GM23338 (cell line): Measurements from ENCODE around the gene PPM1E. TPM values are rescaled to one million over a fixed set of nuclear protein-coding genes. Genes with fewer than 3 reads are reported as not detected.
"Not testable (repeated sequence)": the region's sequence is repeated elsewhere in the genome, so short reads cannot be mapped to it uniquely, and the experiment has no call there.

Experiments used
- ATAC-seq: fragments of 200-7000 bp; cut with Tn5 transposase; 3 replicates; pipeline ENCODE4 v1.9.1; 2020
- DNase-seq: peaks from one replicate; pipeline ENCODE4 v3.0.0-alpha.2; 2015; ENCODE audit warnings: low spot score
- H2AFZ ChIP-seq: fragments of 200-600 bp; sonication (generic); 2 replicates; pipeline ENCODE4 v1.8.0; 2016; ENCODE audit warnings: antibody characterized with exemption, mild to moderate bottlenecking, moderate library complexity
- H3F3A ChIP-seq: fragments of 200-600 bp; sonication (generic); replicated peaks from 2 replicates; pipeline ENCODE4 v1.8.0; 2017; ENCODE audit warnings: antibody characterized with exemption, mixed run types, low read depth
- H3K27ac ChIP-seq: fragments of 200-600 bp; sonication (generic); 2 replicates; pipeline ENCODE4 v1.6.1; 2016; ENCODE audit warnings: low read depth
- H3K27me3 ChIP-seq: fragments of 200-600 bp; sonication (generic); 2 replicates; pipeline ENCODE4 v1.8.0; 2016; ENCODE audit warnings: mild to moderate bottlenecking, mixed run types, moderate library complexity; ENCODE audit not compliant: insufficient read depth
- H3K36me3 ChIP-seq: fragments of 200-600 bp; sonication (generic); 2 replicates; pipeline ENCODE4 v1.8.0; 2016; ENCODE audit warnings: mild to moderate bottlenecking; ENCODE audit not compliant: insufficient read depth
- H3K4me1 ChIP-seq: fragments of 200-600 bp; sonication (generic); 2 replicates; pipeline ENCODE4 v1.8.0; 2016; ENCODE audit warnings: mild to moderate bottlenecking, moderate library complexity; ENCODE audit not compliant: insufficient read depth
- H3K4me2 ChIP-seq: fragments of 200-600 bp; sonication (generic); 2 replicates; pipeline ENCODE4 v1.7.1; 2017; ENCODE audit warnings: mixed run types
- H3K4me3 ChIP-seq: fragments of 200-600 bp; sonication (generic); 2 replicates; pipeline ENCODE4 v1.6.1; 2016; ENCODE audit warnings: mixed run types
- H3K79me2 ChIP-seq: fragments of 200-600 bp; sonication (generic); replicated peaks from 2 replicates; pipeline ENCODE4 v1.8.0; 2017; ENCODE audit warnings: mild to moderate bottlenecking; ENCODE audit not compliant: insufficient read depth
- H3K9me2 ChIP-seq: fragments of 200-600 bp; sonication (generic); 2 replicates; pipeline ENCODE4 v1.8.0; 2017; ENCODE audit not compliant: insufficient read depth
- H4K20me1 ChIP-seq: fragments of 200-600 bp; sonication (generic); replicated peaks from 2 replicates; pipeline ENCODE4 v1.8.0; 2017; ENCODE audit warnings: mild to moderate bottlenecking; ENCODE audit not compliant: insufficient read depth
- H3K27ac Mint-ChIP-seq: 2 replicates; pipeline ENCODE4 v1.8.0; 2020; ENCODE audit warnings: inconsistent platforms, mild to moderate bottlenecking, moderate library complexity, mixed read lengths
- H3K27me3 Mint-ChIP-seq: 3 replicates; pipeline ENCODE4 v1.8.0; 2022; ENCODE audit warnings: low read depth, mild to moderate bottlenecking, moderate library complexity, mixed read lengths, inconsistent platforms; ENCODE audit not compliant: insufficient read depth, poor library complexity
- H3K36me3 Mint-ChIP-seq: 3 replicates; pipeline ENCODE4 v1.8.0; 2021; ENCODE audit warnings: low read depth, mild to moderate bottlenecking, inconsistent platforms, moderate library complexity, mixed read lengths
- H3K4me1 Mint-ChIP-seq: 3 replicates; pipeline ENCODE4 v1.8.0; 2020; ENCODE audit warnings: mild to moderate bottlenecking, inconsistent platforms, mixed read lengths
- H3K4me3 Mint-ChIP-seq: 3 replicates; pipeline ENCODE4 v1.8.0; 2021; ENCODE audit warnings: moderate library complexity, mild to moderate bottlenecking, inconsistent platforms, mixed read lengths
- H3K9me3 Mint-ChIP-seq: 3 replicates; pipeline ENCODE4 v1.8.0; 2020; ENCODE audit warnings: moderate library complexity, mild to moderate bottlenecking, inconsistent platforms, mixed read lengths
- EZH2 ChIP-seq: fragments of 200-600 bp; sonication (generic); IDR thresholded peaks from one replicate; pipeline ENCODE4 v1.8.0; 2017; ENCODE audit warnings: antibody characterized with exemption, mild to moderate bottlenecking, low read depth; ENCODE audit not compliant: unreplicated experiment
- JUNB ChIP-seq: IDR thresholded peaks from one replicate; pipeline ENCODE4 v1.6.1; 2016; ENCODE audit warnings: antibody characterized with exemption; ENCODE audit not compliant: unreplicated experiment
- ZNF114 ChIP-seq: fragments of 250-450 bp; sonication (Bioruptor Pico); IDR thresholded peaks from 2 replicates; pipeline ENCODE4 v1.5.0; 2020; ENCODE audit warnings: mild to moderate bottlenecking, moderate library complexity
- polyA plus RNA-seq: library from polyadenylated mRNA; unstranded; fragments of >200 nt; fragmentation: Nextera tagmentation; extraction: Ambion mirVana; gene quantifications from 2 replicates; pipeline ENCODE4 v1.2.1, GENCODE V29; 2016
- total RNA-seq: library from RNA; depleted of rRNA; stranded (reverse); fragments of >200 nt; shearing (Covaris generic); gene quantifications from 2 replicates; pipeline ENCODE4 v1.2.3, GENCODE V29; 2014
- TF ChIP-seq, protein P1 (sequence below): fragments of 250-450 bp; sonication (Bioruptor Pico); IDR thresholded peaks from 2 replicates; pipeline ENCODE4 v1.5.0; 2020; ENCODE audit warnings: mild to moderate bottlenecking, moderate library complexity

The PPM1E gene
- total and polyA plus RNA-seq, 2 experiments from 2014 or later, result 2.1 to 13.8 TPM

GRCh38 chr17:58840820-58841612 is 85.4 kb downstream of the PPM1E start (continued):
- TF ChIP-seq EZH2 (no peak), ZNF114 (CRISPR knock-in tag) (no peak)

DNA sequence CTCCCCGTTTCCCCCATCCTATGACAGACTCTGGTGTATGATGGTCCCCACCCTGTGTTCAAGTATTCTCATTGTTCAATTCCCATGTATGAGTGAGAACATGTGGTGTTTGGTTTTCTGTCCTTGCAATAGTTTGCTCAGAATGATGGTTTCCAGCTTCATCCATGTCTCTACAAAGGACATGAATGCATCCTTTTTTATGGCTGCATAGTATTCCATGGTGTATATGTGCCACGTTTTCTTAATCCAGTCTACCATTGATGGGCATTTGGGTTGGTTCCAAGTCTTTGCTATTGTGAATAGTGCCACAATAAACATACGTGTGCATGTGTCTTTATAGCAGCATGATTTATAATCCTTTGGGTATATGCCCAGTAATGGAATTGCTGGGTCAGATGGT is 90.8 kb downstream of the PPM1E start:
- not testable (repeated sequence) for H4K20me1 ChIP-seq, H3K4me3 Mint-ChIP-seq, H3K36me3 ChIP-seq, H3K27ac ChIP-seq, DNase-seq, H3K27me3 Mint-ChIP-seq, H2AFZ ChIP-seq, H3K4me1 ChIP-seq, H3K27me3 ChIP-seq, H3K36me3 Mint-ChIP-seq, ATAC-seq, H3K4me2 ChIP-seq, H3F3A ChIP-seq, H3K79me2 ChIP-seq, H3K27ac Mint-ChIP-seq, H3K4me1 Mint-ChIP-seq, H3K9me2 ChIP-seq, H3K4me3 ChIP-seq
- peaks cover 31% of the 10 kb centered on the region for H3K9me3 Mint-ChIP-seq

GRCh38 chr17:58850106-58850505 is 94.5 kb downstream of the PPM1E start:
- H3K27me3 Mint-ChIP-seq, H3K27ac Mint-ChIP-seq, ATAC-seq, H3F3A ChIP-seq, H3K4me2 ChIP-seq, H3K4me3 Mint-ChIP-seq, H3K27me3 ChIP-seq, H3K36me3 ChIP-seq, H3K4me1 Mint-ChIP-seq, H3K4me3 ChIP-seq, H4K20me1 ChIP-seq, H3K4me1 ChIP-seq, H3K27ac ChIP-seq, DNase-seq, H2AFZ ChIP-seq, H3K9me2 ChIP-seq, H3K79me2 ChIP-seq: not testable (repeated sequence)
- H3K36me3 Mint-ChIP-seq, result peaks cover 21% of the 10 kb centered on the region; the same call in 2 of the 3 replicates
- peaks cover 48% of the 10 kb centered on the region for H3K9me3 Mint-ChIP-seq

- H3K27ac Mint-ChIP-seq, result no peak overlapping the region
- H3K4me2 ChIP-seq, result no peak overlapping the region
- no peaks in the 10 kb centered on the region for H3K36me3 ChIP-seq
- H3K79me2 ChIP-seq, result no peaks in the 10 kb centered on the region; the same call in 1 of the 2 replicates
- no peaks in the 10 kb centered on the region for H3K9me2 ChIP-seq
- H3K27me3 ChIP-seq, result no peaks in the 10 kb centered on the region
- 0 out of 2 replicates have a peak, but pooled peaks cover 9% of the 10 kb centered on the region for H3K4me1 ChIP-seq
- no peaks in the 10 kb centered on the region for H4K20me1 ChIP-seq
- H3K36me3 Mint-ChIP-seq, result peaks cover 4% of the 10 kb centered on the region; the same call in 2 of the 3 replicates
- no peak overlapping the region for H3K4me3 ChIP-seq
- H3K27ac ChIP-seq, result no peak overlapping the region
- DNase-seq (no peak), ATAC-seq (no peak)
- H3F3A ChIP-seq, result no peaks in the 10 kb centered on the region
- H2AFZ ChIP-seq, result no peak overlapping the region
- H3K4me3 Mint-ChIP-seq, result no peak overlapping the region
- peaks cover 4% of the 10 kb centered on the region; the same call in 2 of the 3 replicates for H3K4me1 Mint-ChIP-seq
- peaks cover 12% of the 10 kb centered on the region for H3K9me3 Mint-ChIP-seq
- peaks cover 3% of the 10 kb centered on the region for H3K27me3 Mint-ChIP-seq
- TF ChIP-seq EZH2, result no peak
- no peak for TF ChIP-seq ZNF114 (CRISPR knock-in tag)
- TF ChIP-seq, protein P1, sequence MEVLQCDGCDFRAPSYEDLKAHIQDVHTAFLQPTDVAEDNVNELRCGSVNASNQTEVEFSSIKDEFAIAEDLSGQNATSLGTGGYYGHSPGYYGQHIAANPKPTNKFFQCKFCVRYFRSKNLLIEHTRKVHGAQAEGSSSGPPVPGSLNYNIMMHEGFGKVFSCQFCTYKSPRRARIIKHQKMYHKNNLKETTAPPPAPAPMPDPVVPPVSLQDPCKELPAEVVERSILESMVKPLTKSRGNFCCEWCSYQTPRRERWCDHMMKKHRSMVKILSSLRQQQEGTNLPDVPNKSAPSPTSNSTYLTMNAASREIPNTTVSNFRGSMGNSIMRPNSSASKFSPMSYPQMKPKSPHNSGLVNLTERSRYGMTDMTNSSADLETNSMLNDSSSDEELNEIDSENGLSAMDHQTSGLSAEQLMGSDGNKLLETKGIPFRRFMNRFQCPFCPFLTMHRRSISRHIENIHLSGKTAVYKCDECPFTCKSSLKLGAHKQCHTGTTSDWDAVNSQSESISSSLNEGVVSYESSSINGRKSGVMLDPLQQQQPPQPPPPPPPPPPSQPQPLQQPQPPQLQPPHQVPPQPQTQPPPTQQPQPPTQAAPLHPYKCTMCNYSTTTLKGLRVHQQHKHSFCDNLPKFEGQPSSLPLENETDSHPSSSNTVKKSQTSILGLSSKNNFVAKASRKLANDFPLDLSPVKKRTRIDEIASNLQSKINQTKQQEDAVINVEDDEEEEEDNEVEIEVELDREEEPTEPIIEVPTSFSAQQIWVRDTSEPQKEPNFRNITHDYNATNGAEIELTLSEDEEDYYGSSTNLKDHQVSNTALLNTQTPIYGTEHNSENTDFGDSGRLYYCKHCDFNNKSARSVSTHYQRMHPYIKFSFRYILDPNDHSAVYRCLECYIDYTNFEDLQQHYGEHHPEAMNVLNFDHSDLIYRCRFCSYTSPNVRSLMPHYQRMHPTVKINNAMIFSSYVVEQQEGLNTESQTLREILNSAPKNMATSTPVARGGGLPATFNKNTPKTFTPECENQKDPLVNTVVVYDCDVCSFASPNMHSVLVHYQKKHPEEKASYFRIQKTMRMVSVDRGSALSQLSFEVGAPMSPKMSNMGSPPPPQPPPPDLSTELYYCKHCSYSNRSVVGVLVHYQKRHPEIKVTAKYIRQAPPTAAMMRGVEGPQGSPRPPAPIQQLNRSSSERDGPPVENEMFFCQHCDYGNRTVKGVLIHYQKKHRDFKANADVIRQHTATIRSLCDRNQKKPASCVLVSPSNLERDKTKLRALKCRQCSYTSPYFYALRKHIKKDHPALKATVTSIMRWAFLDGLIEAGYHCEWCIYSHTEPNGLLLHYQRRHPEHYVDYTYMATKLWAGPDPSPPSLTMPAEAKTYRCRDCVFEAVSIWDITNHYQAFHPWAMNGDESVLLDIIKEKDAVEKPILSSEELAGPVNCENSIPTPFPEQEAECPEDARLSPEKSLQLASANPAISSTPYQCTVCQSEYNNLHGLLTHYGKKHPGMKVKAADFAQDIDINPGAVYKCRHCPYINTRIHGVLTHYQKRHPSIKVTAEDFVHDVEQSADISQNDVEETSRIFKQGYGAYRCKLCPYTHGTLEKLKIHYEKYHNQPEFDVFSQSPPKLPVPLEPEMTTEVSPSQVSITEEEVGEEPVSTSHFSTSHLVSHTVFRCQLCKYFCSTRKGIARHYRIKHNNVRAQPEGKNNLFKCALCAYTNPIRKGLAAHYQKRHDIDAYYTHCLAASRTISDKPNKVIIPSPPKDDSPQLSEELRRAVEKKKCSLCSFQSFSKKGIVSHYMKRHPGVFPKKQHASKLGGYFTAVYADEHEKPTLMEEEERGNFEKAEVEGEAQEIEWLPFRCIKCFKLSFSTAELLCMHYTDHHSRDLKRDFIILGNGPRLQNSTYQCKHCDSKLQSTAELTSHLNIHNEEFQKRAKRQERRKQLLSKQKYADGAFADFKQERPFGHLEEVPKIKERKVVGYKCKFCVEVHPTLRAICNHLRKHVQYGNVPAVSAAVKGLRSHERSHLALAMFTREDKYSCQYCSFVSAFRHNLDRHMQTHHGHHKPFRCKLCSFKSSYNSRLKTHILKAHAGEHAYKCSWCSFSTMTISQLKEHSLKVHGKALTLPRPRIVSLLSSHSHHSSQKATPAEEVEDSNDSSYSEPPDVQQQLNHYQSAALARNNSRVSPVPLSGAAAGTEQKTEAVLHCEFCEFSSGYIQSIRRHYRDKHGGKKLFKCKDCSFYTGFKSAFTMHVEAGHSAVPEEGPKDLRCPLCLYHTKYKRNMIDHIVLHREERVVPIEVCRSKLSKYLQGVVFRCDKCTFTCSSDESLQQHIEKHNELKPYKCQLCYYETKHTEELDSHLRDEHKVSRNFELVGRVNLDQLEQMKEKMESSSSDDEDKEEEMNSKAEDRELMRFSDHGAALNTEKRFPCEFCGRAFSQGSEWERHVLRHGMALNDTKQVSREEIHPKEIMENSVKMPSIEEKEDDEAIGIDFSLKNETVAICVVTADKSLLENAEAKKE (CRISPR knock-in tag), result no peak
- no peak for TF ChIP-seq JUNB
These were observed 109.6 kb downstream of the PPM1E start for GRCh38 chr17:58865301-58865700.
